ENCODE results near the gene INAVA.

- no peak for TF ChIP-seq EZH2 (IDR thresholded peaks at IDR 0.05; ENCODE audit: borderline replicate concordance, low read depth, low read length, severe bottlenecking)
- no peak for TF ChIP-seq CTCF (IDR thresholded peaks at IDR 0.05; ENCODE audit: borderline replicate concordance, extremely low read depth, low read length, poor library complexity, severe bottlenecking)
These were observed 26.9 kb downstream of the INAVA start for GRCh38 chr1:200921571-200922110.

Measured in DND-41 (cell line).